WTC11 (cell line): ENCODE results near the gene TMEM205. TPM values are rescaled to one million over a fixed set of nuclear protein-coding genes. Genes with fewer than 3 reads are reported as not detected.

Experiments used
- ATAC-seq: fragments of 200-7000 bp; cut with Tn5 transposase; 2 replicates; pipeline ENCODE4 v1.10.0; 2021; ENCODE audit warnings: mild to moderate bottlenecking, moderate library complexity
- CTCF ChIA-PET: fragments of 300-600 bp; sonication (Branson Sonifier 250); formaldehyde crosslinking; loops from one replicate; lab custom pipeline; 2021; ENCODE audit warnings: antibody characterized with exemption; lab: Charles Lee
- POLR2A ChIA-PET: fragments of 350-600 bp; sonication (Branson Sonifier 250); formaldehyde crosslinking; loops from one replicate; lab custom pipeline; 2021; ENCODE audit warnings: antibody characterized with exemption; lab: Charles Lee
- DNase-seq: peaks from one replicate; pipeline ENCODE4 v3.0.0; 2021; ENCODE audit warnings: low spot score
- H3K27ac Mint-ChIP-seq: 2 replicates; pipeline ENCODE4 v1.8.0; 2021; ENCODE audit warnings: mixed read lengths
- H3K27me3 Mint-ChIP-seq: 2 replicates; pipeline ENCODE4 v1.8.0; 2021; ENCODE audit warnings: low read depth, mild to moderate bottlenecking, moderate library complexity, mixed read lengths
- H3K36me3 Mint-ChIP-seq: 2 replicates; pipeline ENCODE4 v1.8.0; 2021; ENCODE audit warnings: mixed read lengths
- H3K4me1 Mint-ChIP-seq: 2 replicates; pipeline ENCODE4 v1.8.0; 2022; ENCODE audit warnings: mixed read lengths
- H3K4me3 Mint-ChIP-seq: 2 replicates; pipeline ENCODE4 v1.8.0; 2021; ENCODE audit warnings: mild to moderate bottlenecking, moderate library complexity, mixed read lengths
- H3K9me3 Mint-ChIP-seq: 2 replicates; pipeline ENCODE4 v1.8.0; 2021; ENCODE audit warnings: mixed read lengths
- CBFB ChIP-seq: sonication (generic); formaldehyde crosslinking; IDR thresholded peaks from 2 replicates; pipeline ENCODE4 v1.8.1; 2022; ENCODE audit warnings: mild to moderate bottlenecking, low read depth, missing genetic modification reagents
- HMGA2 ChIP-seq: fragments of 250-450 bp; sonication (Bioruptor Pico); IDR thresholded peaks from 2 replicates; pipeline ENCODE4 v1.4.0; 2021; ENCODE audit warnings: mild to moderate bottlenecking, moderate library complexity
- JUN ChIP-seq: sonication (generic); formaldehyde crosslinking; IDR thresholded peaks from 2 replicates; pipeline ENCODE4 v1.8.0; 2023; ENCODE audit warnings: mild to moderate bottlenecking, missing genetic modification reagents
- MAX ChIP-seq: sonication (generic); formaldehyde crosslinking; IDR thresholded peaks from 2 replicates; pipeline ENCODE4 v1.8.0; 2022; ENCODE audit warnings: mild to moderate bottlenecking, missing genetic modification reagents
- NFATC4 ChIP-seq: fragments of 250-450 bp; sonication (Bioruptor Pico); IDR thresholded peaks from 2 replicates; pipeline ENCODE4 v1.9.0; 2021; ENCODE audit warnings: mild to moderate bottlenecking
- NR1H2 ChIP-seq: sonication (generic); formaldehyde crosslinking; IDR thresholded peaks from 2 replicates; pipeline ENCODE4 v1.9.0; 2021; ENCODE audit warnings: mild to moderate bottlenecking, moderate library complexity, missing genetic modification reagents
- OVOL2 ChIP-seq: fragments of 250-450 bp; sonication (Bioruptor Pico); IDR thresholded peaks from 2 replicates; pipeline ENCODE4 v1.9.0; 2021; ENCODE audit warnings: mild to moderate bottlenecking, borderline replicate concordance
- RELA ChIP-seq: sonication (generic); formaldehyde crosslinking; IDR thresholded peaks from 2 replicates; pipeline ENCODE4 v1.8.1; 2022; ENCODE audit warnings: missing genetic modification reagents, mild to moderate bottlenecking, borderline replicate concordance
- RORB ChIP-seq: fragments of 250-450 bp; sonication (Bioruptor Pico); IDR thresholded peaks from 2 replicates; pipeline ENCODE4 v1.9.0; 2021; ENCODE audit warnings: mild to moderate bottlenecking
- TCF7 ChIP-seq: sonication (generic); formaldehyde crosslinking; IDR thresholded peaks from 2 replicates; pipeline ENCODE4 v1.8.0; 2022; ENCODE audit warnings: mild to moderate bottlenecking, low read depth, missing genetic modification reagents, moderate library complexity
- ZNF121 ChIP-seq: sonication (generic); formaldehyde crosslinking; IDR thresholded peaks from 2 replicates; pipeline ENCODE4 v1.8.0; 2023; ENCODE audit warnings: missing genetic modification reagents
- ZNF317 ChIP-seq: sonication (generic); formaldehyde crosslinking; IDR thresholded peaks from 2 replicates; pipeline ENCODE4 v1.8.1; 2023; ENCODE audit warnings: low read depth, mild to moderate bottlenecking, moderate library complexity, missing genetic modification reagents, borderline replicate concordance
- ZNF416 ChIP-seq: fragments of 250-450 bp; sonication (Bioruptor Pico); IDR thresholded peaks from 2 replicates; pipeline ENCODE4 v1.9.0; 2021; ENCODE audit warnings: mild to moderate bottlenecking, inconsistent platforms
- ZNF425 ChIP-seq: fragments of 250-450 bp; sonication (Bioruptor Pico); conservative IDR thresholded peaks from 2 replicates; pipeline ENCODE4 v1.9.0; 2021; ENCODE audit warnings: mild to moderate bottlenecking
- total RNA-seq: library from RNA; stranded (reverse); gene quantifications from 3 replicates; pipeline ENCODE4 v1.2.3, GENCODE V29; 2021
- TF ChIP-seq, protein P1 (sequence below): sonication (generic); formaldehyde crosslinking; conservative IDR thresholded peaks from 2 replicates; pipeline ENCODE4 v1.8.1; 2022; ENCODE audit warnings: mild to moderate bottlenecking, missing genetic modification reagents
- TF ChIP-seq, protein P2 (sequence below): sonication (generic); formaldehyde crosslinking; IDR thresholded peaks from 2 replicates; pipeline ENCODE4 v1.8.1; 2023; ENCODE audit warnings: mild to moderate bottlenecking, moderate library complexity, missing genetic modification reagents
- TF ChIP-seq, protein P3 (sequence below): fragments of 250-450 bp; sonication (Bioruptor Pico); IDR thresholded peaks from 2 replicates; pipeline ENCODE4 v1.9.0; 2021; ENCODE audit warnings: mild to moderate bottlenecking
- TF ChIP-seq, protein P4 (sequence below): fragments of 200-600 bp; IDR thresholded peaks from 2 replicates; pipeline ENCODE4 v1.8.0; 2022; ENCODE audit warnings: antibody characterized with exemption
- TF ChIP-seq, protein P5 (sequence below): sonication (generic); formaldehyde crosslinking; IDR thresholded peaks from 2 replicates; pipeline ENCODE4 v1.8.0; 2022; ENCODE audit warnings: mild to moderate bottlenecking, missing genetic modification reagents
- TF ChIP-seq, protein P6 (sequence below): sonication (generic); formaldehyde crosslinking; IDR thresholded peaks from 2 replicates; pipeline ENCODE4 v1.8.1; 2022; ENCODE audit warnings: missing genetic modification reagents, borderline replicate concordance

The TMEM205 gene
- total RNA-seq, 1 experiment from 2014 or later, result 69.9 TPM

- TF ChIP-seq TCF7 (CRISPR knock-in tag), result no peak
- TF ChIP-seq, protein P1, sequence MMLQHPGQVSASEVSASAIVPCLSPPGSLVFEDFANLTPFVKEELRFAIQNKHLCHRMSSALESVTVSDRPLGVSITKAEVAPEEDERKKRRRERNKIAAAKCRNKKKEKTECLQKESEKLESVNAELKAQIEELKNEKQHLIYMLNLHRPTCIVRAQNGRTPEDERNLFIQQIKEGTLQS (CRISPR knock-in tag), result no peak
- no peak for TF ChIP-seq HMGA2 (CRISPR knock-in tag)
- TF ChIP-seq JUN, result no peak
- TF ChIP-seq, protein P2, sequence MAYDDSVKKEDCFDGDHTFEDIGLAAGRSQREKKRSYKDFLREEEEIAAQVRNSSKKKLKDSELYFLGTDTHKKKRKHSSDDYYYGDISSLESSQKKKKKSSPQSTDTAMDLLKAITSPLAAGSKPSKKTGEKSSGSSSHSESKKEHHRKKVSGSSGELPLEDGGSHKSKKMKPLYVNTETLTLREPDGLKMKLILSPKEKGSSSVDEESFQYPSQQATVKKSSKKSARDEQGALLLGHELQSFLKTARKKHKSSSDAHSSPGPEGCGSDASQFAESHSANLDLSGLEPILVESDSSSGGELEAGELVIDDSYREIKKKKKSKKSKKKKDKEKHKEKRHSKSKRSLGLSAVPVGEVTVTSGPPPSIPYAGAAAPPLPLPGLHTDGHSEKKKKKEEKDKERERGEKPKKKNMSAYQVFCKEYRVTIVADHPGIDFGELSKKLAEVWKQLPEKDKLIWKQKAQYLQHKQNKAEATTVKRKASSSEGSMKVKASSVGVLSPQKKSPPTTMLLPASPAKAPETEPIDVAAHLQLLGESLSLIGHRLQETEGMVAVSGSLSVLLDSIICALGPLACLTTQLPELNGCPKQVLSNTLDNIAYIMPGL (CRISPR knock-in tag), result no peak
- TF ChIP-seq MAX (CRISPR knock-in tag), result no peak
- no peak for TF ChIP-seq ZNF416
- TF ChIP-seq, all 79 proteins: peak for 0
Measured at GRCh38 chr19:11384778-11385129, 38.7 kb upstream of the TMEM205 start (continued).

- ATAC-seq (no peak), DNase-seq (no peak)
- no peak for TF ChIP-seq OVOL2 (CRISPR knock-in tag)
- H3K27me3 Mint-ChIP-seq, result peaks cover 3% of the 10 kb centered on the region; the same call in 1 of the 2 replicates
- ChIA-PET POLR2A (interaction anchor here (1.4 to 5.9 kb wide), 4 partner anchors 9 to 175 kb away, joined by 5 to 115 read pairs (median 11); partner anchors contain the start of genes ELOF1, ODAD3, PRKCSH and RGL3), CTCF (interaction anchor here (0.6 to 5.3 kb wide), 38 partner anchors 8 to 217 kb away, joined by 3 to 308 read pairs (median 6); partner anchors contain the start of genes CCDC159, DOCK6, ELAVL3 and ELOF1)
- H3K4me1 Mint-ChIP-seq, result peaks cover 20% of the 10 kb centered on the region
- H3K27ac Mint-ChIP-seq, result no peak overlapping the region
- peak overlapping the region; percentile 91 for H3K4me3 Mint-ChIP-seq
- peaks cover 4% of the 10 kb centered on the region for H3K36me3 Mint-ChIP-seq
- peaks cover 3% of the 10 kb centered on the region; the same call in 1 of the 2 replicates for H3K9me3 Mint-ChIP-seq
Measured at GRCh38 chr19:11383706-11384048, 37.6 kb upstream of the TMEM205 start.

DNA sequence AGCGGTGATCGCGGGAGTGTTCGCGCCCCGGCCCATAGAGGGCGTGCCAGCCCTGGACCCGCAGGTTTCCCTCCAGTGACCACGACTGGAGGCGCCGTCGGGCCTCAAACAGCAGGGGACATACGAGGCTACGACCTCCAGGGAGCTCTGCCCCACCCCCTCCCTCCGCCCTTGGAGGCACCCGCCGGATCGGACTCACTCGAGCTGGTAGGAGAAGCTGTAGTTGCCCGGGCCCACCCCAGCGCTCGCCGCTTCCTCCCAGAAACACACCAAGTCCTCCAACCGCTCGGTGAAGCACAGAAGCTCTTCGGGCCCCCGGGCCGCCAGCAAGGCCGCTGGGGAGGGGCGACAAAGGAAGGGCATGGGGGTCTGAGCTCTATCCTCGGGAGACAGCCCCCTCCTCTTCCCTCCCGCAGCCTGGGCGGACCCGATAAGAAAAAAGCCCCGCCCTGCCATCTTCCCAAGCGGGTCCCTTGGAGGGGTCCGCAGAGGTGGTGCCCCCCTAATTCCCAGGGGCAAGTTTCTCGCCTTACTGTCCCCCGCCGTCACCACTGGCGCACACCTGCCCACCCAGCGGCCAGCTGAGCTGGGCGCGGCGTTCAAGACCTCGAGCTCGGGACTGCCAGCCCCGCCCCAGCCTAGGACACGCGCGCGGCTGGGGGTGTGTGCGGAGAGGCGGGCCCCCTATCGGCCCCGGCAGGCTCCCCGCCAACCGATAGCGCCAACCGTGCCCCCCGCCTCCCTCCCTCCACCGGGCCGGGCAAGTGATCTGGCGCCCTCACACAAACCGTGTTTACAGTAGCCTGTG lies 37.0 kb upstream of the TMEM205 start:
- Mint-ChIP-seq H3K27me3 (peaks cover 3% of the 10 kb centered on the region; the same call in 1 of the 2 replicates), H3K9me3 (peaks cover 3% of the 10 kb centered on the region; the same call in 1 of the 2 replicates), H3K4me1 (peaks cover 23% of the 10 kb centered on the region), H3K4me3 (peak overlapping the region; percentile 91), H3K27ac (peak overlapping the region; percentile 95), H3K36me3 (peaks cover 4% of the 10 kb centered on the region)
- ChIA-PET CTCF (interaction anchor here (0.6 to 5.3 kb wide), 49 partner anchors 8 to 257 kb away, joined by 3 to 308 read pairs (median 5); partner anchors contain the start of genes CCDC159, CNN1, DOCK6 and ELAVL3), POLR2A (interaction anchor here (0.7 to 5.9 kb wide), 9 partner anchors 8 to 525 kb away, joined by 3 to 115 read pairs (median 5); partner anchors contain the start of genes ELOF1, ODAD3, PRKCSH and RGL3)
- ATAC-seq, result 0 out of 2 replicates have a peak, but pooled peaks have one; percentile 0
- peak; percentile 87 for DNase-seq
- TF ChIP-seq, protein P3, sequence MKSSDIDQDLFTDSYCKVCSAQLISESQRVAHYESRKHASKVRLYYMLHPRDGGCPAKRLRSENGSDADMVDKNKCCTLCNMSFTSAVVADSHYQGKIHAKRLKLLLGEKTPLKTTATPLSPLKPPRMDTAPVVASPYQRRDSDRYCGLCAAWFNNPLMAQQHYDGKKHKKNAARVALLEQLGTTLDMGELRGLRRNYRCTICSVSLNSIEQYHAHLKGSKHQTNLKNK (CRISPR knock-in tag), result no peak
- no peak for TF ChIP-seq RORB
- TF ChIP-seq JUN, result no peak
- TF ChIP-seq RELA, result no peak
- TF ChIP-seq NFATC4, result no peak
- TF ChIP-seq NR1H2, result no peak
- TF ChIP-seq, protein P4, sequence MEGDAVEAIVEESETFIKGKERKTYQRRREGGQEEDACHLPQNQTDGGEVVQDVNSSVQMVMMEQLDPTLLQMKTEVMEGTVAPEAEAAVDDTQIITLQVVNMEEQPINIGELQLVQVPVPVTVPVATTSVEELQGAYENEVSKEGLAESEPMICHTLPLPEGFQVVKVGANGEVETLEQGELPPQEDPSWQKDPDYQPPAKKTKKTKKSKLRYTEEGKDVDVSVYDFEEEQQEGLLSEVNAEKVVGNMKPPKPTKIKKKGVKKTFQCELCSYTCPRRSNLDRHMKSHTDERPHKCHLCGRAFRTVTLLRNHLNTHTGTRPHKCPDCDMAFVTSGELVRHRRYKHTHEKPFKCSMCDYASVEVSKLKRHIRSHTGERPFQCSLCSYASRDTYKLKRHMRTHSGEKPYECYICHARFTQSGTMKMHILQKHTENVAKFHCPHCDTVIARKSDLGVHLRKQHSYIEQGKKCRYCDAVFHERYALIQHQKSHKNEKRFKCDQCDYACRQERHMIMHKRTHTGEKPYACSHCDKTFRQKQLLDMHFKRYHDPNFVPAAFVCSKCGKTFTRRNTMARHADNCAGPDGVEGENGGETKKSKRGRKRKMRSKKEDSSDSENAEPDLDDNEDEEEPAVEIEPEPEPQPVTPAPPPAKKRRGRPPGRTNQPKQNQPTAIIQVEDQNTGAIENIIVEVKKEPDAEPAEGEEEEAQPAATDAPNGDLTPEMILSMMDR, result peak; percentile 83
- TF ChIP-seq, protein P5, sequence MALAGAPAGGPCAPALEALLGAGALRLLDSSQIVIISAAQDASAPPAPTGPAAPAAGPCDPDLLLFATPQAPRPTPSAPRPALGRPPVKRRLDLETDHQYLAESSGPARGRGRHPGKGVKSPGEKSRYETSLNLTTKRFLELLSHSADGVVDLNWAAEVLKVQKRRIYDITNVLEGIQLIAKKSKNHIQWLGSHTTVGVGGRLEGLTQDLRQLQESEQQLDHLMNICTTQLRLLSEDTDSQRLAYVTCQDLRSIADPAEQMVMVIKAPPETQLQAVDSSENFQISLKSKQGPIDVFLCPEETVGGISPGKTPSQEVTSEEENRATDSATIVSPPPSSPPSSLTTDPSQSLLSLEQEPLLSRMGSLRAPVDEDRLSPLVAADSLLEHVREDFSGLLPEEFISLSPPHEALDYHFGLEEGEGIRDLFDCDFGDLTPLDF (CRISPR knock-in tag), result no peak
- TF ChIP-seq, protein P6, sequence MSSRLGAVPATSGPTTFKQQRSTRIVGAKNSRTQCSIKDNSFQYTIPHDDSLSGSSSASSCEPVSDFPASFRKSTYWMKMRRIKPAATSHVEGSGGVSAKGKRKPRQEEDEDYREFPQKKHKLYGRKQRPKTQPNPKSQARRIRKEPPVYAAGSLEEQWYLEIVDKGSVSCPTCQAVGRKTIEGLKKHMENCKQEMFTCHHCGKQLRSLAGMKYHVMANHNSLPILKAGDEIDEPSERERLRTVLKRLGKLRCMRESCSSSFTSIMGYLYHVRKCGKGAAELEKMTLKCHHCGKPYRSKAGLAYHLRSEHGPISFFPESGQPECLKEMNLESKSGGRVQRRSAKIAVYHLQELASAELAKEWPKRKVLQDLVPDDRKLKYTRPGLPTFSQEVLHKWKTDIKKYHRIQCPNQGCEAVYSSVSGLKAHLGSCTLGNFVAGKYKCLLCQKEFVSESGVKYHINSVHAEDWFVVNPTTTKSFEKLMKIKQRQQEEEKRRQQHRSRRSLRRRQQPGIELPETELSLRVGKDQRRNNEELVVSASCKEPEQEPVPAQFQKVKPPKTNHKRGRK (CRISPR knock-in tag), result no peak
- no peak for TF ChIP-seq CBFB (CRISPR knock-in tag)
- no peak for TF ChIP-seq ZNF121 (CRISPR knock-in tag)
- TF ChIP-seq ZNF317 (CRISPR knock-in tag), result no peak
- no peak for TF ChIP-seq ZNF425 (CRISPR knock-in tag)
